Posterior cingulate gyrus (tissue), 11 donors: ENCODE results near the gene DSCAML1.

ENCODE experiments used
- DNase-seq, 10 donors: peaks; one replicate each; pipeline versions ENCODE4 v3.0.0 to v3.0.0-alpha.2; 2020 to 2021; ENCODE audit warnings: mixed read lengths in 3 of 10
- intact Hi-C: fragments of 100-400 bp; cut with DNase I; formaldehyde crosslinking; loops from one replicate; pipeline ENCODE4 v1.15.1; 2023

DSCAML1 gene

DNA sequence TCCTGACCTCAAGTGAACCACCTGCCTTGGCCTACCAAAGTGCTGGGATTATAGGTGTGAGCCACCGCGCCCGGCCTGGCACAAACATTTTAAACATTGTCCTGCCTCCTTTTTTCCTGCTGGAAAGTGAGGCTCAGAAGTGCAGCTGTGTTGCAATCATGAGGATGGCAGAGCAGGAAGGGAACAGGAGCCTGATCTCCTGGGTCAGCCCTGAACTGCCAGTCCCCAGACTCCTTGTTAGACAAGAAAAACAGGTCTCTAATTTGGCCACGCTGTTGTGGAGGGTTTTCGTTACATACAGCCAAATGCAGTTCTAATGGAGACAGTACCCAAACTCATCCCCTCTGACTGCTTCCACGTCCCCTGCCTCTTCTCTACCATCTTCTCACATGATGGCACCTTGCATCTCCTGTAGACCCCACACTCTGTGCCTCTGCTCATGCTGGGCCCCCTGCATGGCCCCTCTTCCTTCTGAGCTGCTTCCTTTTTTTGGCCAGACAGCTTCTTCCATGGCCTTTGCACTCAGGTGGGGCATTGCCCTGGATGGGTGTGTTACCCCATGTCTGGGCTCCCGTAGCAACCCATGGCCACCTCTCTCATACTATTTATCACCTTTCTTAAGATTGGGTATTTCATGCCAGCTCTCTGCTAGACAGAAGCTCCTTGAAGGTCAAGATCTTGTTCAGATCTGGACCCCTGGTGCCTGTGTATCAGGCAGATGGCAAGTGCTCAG lies 242.2 kb downstream of the DSCAML1 start:
- intact Hi-C loops = no loop called here
- peak in 2 of 10 donors; percentile 12 to 25 for DNase-seq

- peak in 2 of 10 donors; percentile 33 to 39 for DNase-seq
- intact Hi-C loops = no loop called here
Observed at GRCh38 chr11:117552626-117553025, 244.4 kb downstream of the DSCAML1 start.

- peak in 2 of 10 donors; percentile 41 to 81 for DNase-seq
- intact Hi-C loops = no loop called here
Observed at GRCh38 chr11:117551761-117552343, 245.2 kb downstream of the DSCAML1 start.

DNA sequence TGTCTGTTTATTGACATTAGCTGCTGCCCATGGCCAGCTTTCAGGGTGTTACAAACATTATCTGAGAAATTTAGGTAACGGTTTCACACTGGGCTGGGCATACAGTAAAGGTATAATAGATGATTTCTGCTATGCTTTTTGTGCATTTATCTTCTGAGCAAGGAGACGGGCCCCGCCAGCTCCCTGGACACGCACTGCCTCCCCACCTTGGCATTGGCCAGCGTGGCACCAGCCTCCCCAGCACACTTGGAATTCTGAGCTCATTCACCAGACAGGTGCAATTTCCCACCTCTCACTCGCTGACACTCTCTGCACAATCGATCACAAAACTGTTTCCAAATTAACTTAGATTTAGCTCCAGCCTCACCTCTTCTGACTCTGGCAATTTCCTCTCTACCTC lies 246.6 kb downstream of the DSCAML1 start:
- intact Hi-C loops = no loop called here
- DNase-seq = peak in 2 of 10 donors; percentile 52 to 65

GRCh38 chr11:117549417-117549816 lies 247.6 kb downstream of the DSCAML1 start:
- peak in 2 of 10 donors; percentile 26 to 45 for DNase-seq
- intact Hi-C loops = no loop called here

DNA sequence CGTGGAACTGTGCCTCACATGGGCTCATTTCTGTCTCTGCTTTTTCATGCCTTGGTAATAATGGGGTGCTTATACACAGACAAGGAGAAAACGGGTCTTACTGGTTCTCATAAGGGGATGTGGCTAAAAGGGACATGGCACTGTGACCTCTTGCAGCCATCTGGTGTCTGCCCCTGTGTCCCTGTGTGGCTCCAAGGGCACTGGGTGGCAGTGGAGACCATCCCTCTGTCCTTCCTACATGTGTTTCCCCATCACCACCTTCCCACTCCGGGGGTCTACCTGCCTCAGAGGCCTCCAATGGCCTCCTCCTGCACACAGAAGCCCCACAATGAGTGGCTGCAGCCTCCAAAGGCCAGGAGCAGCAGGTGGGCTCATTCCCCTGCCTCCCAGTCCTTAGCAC lies 248.1 kb downstream of the DSCAML1 start:
- DNase-seq = peak in 2 of 10 donors; percentile 41 to 78
- intact Hi-C loops = no loop called here

GRCh38 chr11:117547946-117548345 lies 249.1 kb downstream of the DSCAML1 start:
- DNase-seq = peak in 2 of 10 donors; percentile 39 to 84
- intact Hi-C loops = no loop called here

GRCh38 chr11:117547195-117547850 lies 249.7 kb downstream of the DSCAML1 start:
- intact Hi-C loops = no loop called here
- peak in 3 of 10 donors; percentile 14 to 81 (median 81) for DNase-seq

DNA sequence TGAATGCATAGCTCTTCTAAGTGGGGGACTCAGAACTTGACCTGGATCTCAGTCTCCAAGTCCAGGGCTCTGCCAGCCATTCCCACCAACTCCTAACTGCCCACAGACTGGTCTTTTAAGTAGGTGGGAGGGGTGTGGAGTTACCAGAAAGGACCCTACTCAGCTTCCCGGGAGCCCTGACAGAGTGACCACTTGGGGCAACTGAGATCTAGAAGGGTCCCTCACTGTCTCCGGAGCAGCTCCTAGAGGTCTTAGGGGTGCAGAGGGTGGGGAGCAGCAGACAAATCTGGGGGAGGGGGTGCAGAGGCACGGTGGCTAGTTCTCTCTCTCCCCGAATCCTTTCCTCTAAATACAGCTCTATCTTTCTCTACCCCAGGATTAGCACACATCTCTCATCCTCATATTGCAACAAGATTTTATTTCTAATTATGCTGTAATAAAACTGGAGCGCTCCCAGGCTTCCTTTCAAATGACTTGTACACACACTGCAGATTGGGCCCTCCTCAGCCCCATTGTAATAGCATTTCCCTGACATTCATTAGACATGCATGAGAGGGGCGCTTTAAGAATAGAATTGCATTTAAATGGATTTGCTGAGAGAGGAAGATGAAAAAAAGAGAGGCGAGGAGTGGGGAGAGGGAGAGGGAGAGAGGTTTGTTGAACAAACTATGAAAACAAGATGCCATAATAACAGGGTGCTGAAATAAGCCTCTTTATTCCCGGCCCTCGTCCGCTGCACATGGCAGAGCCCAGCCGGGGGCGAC lies 250.4 kb downstream of the DSCAML1 start:
- intact Hi-C loops = no loop called here
- DNase-seq = peak in 2 of 10 donors; percentile 5 to 34

DNA sequence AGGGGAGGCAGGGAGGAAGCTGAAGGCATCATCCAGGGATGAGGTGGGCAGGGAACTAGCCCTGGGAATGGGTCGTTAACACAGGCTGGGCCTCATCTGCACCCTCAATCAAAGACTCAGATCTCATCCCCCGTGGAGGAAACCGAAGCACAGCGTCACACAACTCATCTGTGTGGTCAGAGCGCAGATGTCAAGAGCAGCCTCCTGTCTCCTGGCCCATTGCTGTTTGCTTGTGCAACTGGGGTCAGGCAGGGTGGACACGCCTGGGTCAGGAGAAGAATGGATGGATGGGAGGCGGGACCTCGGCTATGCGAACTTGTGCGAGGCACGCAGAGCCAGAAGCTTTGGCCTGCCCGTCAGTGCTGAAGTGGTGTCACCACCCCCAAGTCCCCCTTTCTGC lies 251.3 kb downstream of the DSCAML1 start:
- DNase-seq = peak in 3 of 10 donors; percentile 9 to 74 (median 33)
- intact Hi-C loops = no loop called here

DNA sequence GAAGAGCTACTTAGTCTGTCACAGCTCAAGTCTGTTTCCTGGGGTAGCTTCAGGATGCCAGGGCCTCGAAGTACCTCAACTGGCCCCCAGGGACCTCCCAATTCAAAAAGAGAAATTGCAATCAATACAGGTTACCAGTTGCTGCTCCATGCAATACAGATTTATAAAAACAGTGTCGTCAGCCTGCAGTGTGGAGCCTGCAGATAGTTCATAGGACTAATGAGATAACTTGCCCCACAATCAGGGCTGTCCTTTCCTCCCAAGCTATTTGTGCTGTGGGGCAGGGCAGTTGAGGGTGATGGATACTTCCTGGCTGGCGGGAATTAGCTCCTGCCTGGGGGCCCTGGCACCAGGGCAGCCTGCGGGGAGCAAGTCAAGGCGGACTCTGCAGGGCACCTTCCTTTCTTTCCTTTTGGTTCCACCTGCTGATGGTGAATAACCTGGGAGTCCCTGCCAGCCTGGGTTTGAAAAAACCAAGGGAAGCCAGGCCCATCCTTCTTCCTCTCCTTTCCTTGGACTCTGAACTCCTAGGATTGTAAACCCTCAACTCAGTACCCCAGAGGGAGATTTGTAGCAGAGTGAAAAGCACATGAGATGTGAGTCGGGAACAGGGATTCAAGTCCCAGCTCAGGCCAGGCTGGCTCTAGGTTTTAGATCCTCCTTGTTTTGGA lies 252.8 kb downstream of the DSCAML1 start:
- DNase-seq = peak in 3 of 10 donors; percentile 7 to 47 (median 32)
- intact Hi-C loops = no loop called here

GRCh38 chr11:117541211-117541610 lies 255.8 kb downstream of the DSCAML1 start:
- peak in 1 of 10 donors; percentile 17 for DNase-seq
- intact Hi-C loops = no loop called here

DNA sequence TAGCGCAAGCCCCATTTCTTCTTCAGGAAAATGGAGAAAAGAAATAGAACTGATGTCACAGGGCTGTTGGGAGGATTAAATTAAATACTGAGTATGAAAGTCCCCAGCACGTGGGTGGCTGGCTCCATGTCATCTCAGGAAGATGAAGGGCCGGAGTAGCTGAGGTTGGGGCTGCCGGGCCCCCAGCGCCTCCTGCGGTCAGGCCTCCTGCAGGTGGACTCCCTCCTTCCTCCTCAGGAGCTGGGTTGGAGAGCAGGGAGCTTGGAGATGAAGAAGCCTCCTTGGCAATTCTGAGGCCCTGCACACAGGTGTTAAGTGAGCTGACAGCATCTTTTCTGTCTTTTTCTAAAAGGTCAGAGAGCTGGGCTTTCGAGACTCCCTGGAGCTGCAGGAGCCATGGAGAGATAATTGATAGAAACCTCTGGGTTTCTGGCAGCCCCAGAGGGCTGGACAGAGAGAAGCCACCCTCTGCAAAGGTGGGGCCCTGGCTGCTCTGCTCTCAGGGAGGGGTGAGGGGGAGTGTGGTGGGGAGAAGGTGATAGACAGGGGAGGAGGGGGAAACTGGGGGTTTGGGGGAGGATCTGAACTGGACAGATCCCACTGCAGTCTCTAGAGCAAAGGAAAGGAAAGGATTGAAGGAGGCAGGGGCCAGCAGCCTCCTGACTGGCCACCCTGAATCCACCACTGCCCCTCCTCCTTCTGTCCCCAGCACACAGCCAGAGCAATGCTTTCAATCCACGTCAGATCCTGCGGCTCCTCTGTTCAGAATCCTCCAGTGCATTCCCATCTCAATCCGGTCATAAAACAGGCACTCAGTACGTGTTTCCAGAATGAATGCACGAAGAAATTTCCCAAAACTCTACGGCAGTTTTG lies 258.5 kb downstream of the DSCAML1 start:
- DNase-seq = peak in 2 of 10 donors; percentile 37 to 64
- intact Hi-C loops = no loop called here

GRCh38 chr11:117535850-117536411 lies 261.1 kb downstream of the DSCAML1 start:
- intact Hi-C loops = no loop called here
- DNase-seq = peak; percentile 44 to 94 (median 65)

DNA sequence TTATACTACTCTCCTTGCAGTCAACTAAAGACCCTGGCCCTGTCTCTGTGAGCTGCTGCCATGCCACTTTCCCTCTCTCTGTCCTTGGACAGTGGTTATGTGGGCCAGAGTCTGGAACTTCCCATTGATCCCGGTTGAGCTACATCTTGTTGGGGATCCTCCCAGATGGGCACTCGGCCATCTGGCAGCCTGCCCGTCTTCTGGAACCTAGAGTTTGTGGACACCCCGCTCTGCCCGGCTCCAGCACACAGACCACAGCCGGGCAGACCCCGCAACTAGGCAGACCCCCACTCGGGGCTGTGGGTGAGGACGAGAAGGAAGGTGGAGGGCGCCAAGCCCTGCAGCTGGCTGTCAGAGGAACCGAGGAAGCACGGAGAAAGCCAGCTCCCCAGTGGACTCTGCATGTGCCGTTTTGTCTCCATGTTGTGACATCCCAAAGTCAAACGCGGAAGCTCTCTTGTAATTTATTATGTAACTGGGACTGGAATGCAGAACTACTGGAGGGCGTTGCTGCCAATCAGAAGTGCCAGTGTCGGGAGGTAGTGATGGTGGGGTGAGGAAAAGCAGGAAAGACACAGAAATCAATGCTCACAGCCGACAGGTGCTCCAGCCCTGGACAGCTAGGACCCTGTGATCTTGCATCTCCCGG lies 261.7 kb downstream of the DSCAML1 start:
- intact Hi-C loops = no loop called here
- peak; percentile 64 to 96 (median 78) for DNase-seq

DNA sequence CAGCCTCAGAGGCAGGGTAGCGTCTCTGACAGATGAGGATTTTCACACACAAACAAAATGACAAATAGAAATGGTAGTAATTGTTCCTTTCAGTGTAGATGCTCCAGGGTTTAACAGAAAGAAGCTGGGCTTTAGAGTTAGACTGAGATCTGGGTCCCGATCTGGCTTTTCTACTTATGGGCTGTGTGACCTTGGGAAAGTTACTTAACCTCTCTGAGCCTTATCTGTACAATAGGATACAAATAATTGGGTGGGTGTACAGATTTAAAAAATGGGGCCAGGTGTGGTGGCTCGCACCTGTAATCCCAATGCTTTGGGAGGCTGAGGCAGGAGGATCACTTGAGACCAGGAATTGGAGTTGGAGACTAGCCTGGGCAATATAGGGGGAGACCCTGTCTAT lies 264.4 kb downstream of the DSCAML1 start:
- intact Hi-C loops = no loop called here
- no peak for DNase-seq

DNA sequence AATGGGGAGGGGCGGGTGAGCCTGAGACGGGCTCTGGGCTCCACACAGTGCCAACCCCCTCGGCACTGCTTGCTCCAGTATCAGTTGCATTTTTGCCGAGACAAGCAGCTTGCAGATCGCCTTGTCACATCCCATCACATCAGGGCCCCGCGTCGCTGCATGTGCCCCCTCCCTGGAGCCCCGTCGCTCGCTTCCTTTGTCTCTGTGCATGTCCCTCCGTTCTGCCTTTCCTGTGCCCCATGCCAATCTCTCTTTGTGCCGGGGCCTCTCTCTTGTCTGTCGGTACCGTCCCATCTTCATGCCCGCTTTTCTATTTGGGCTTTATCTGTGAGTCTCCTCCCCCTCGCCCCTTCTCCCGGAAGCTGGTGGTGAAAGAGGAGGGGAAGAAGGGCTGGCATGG lies 267.2 kb downstream of the DSCAML1 start:
- peak in 1 of 10 donors; percentile 52 for DNase-seq
- intact Hi-C loops = no loop called here

DNA sequence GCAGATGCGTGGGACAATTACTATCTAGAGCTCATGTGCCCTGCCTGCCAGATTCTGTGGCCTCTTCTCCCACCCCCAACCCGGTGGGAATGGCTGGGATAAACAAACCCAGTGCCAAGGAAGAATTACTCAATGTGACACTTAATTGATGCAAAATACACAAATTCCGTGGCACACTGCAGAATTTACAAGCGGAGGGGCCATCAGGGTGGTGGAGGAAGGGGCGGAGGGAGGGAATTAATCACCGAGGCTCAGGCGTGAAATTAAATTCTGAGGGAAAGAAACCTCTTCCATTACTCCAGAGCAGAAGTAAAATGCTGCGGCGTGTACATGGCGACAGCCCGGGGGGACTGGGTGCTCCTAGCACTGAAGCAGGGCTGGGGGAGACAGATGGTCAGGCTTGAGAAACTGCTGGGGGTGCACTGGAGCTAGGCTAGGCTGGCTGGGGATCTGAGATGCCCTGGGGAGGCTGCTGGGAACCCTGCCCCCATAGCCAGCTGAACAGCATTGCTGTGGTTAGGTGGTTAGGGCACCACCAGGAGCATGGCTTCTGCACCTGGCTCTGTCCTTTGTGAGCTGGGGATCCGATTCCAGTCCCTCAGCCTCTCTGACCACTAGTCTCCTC lies 268.8 kb downstream of the DSCAML1 start:
- DNase-seq = no peak
- intact Hi-C loops = no loop called here
